Cardiac muscle cell (in vitro differentiated cells and primary cell): ENCODE measurements around the gene FILIP1. TPM values are rescaled to one million over a fixed set of nuclear protein-coding genes. Genes with fewer than 3 reads are reported as not detected.

Experiments
- DNase-seq, 2 donors: peaks; one replicate each; pipeline versions ENCODE4 v3.0.0 to v3.0.0-alpha.2; 2010 to 2017; ENCODE audit warnings: low read depth in 1 of 2, low spot score in 1 of 2
- H3K27ac ChIP-seq: fragments of 200-600 bp; sonication (generic); 2 replicates; pipeline ENCODE4 v1.5.1; 2016
- H3K27me3 ChIP-seq: fragments of 200-600 bp; sonication (generic); 2 replicates; pipeline ENCODE4 v1.6.0; 2016; ENCODE audit warnings: control low read depth
- H3K36me3 ChIP-seq: fragments of 200-600 bp; sonication (generic); 2 replicates; pipeline ENCODE4 v1.5.1; 2016; ENCODE audit warnings: control low read depth
- H3K4me1 ChIP-seq: fragments of 200-600 bp; sonication (generic); 2 replicates; pipeline ENCODE4 v1.8.1; 2017; ENCODE audit warnings: low read depth, mild to moderate bottlenecking, mixed run types
- H3K4me3 ChIP-seq: fragments of 200-600 bp; sonication (generic); 2 replicates; pipeline ENCODE4 v1.5.1; 2016; ENCODE audit warnings: mild to moderate bottlenecking
- H3K9me3 ChIP-seq: fragments of 200-600 bp; sonication (generic); 2 replicates; pipeline ENCODE4 v1.5.1; 2017; ENCODE audit warnings: low read depth, mild to moderate bottlenecking, control low read depth
- polyA plus RNA-seq: library from polyadenylated mRNA; unstranded; fragments of >200 nt; fragmentation: Nextera tagmentation; extraction: Ambion mirVana; gene quantifications from 2 replicates; pipeline ENCODE4 v1.2.1, GENCODE V29; 2016
- total RNA-seq: library from RNA; depleted of rRNA; stranded (reverse); fragments of >200 nt; gene quantifications from 2 replicates; pipeline ENCODE4 v1.2.3, GENCODE V29; 2016
- TF ChIP-seq, protein P1 (sequence below): IDR thresholded peaks from 2 replicates; pipeline ENCODE4 v1.5.1; 2012; ENCODE audit warnings: low read depth, mild to moderate bottlenecking, low read length

FILIP1 gene
- total and polyA plus RNA-seq, 2 experiments from 2014 or later = 64.8 to 107 TPM

DNA sequence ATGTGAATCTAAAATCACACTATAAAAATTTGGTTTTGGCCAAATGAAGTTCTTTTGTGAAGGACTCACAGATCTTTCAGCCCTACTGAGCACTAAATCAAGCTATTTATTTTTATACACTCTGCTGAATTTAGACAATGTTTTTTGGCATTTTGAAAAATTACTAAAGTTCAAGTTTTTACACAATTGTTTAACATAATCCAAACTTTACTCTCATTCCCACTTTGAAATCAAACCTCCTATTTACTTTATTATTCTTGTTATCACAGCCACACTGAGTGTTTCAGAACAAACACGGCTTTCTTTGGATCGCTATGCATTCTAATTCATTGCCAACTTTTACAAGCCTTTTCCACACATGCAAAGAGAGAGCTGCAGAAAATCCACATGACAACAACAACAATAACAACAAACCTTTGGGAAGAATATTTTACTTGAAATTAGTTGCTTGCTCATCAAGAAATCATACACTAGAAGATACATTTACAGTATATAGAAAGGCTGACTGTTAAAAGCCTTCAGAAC, 159.9 kb downstream of the FILIP1 start:
- Histone ChIP-seq H3K27ac (peak overlapping the region; percentile 41), H3K4me3 (no peak overlapping the region), H3K27me3 (no peaks in the 10 kb centered on the region), H3K4me1 (peaks cover 14% of the 10 kb centered on the region), H3K36me3 (peaks cover 23% of the 10 kb centered on the region), H3K9me3 (no peaks in the 10 kb centered on the region)
- TF ChIP-seq, protein P1, sequence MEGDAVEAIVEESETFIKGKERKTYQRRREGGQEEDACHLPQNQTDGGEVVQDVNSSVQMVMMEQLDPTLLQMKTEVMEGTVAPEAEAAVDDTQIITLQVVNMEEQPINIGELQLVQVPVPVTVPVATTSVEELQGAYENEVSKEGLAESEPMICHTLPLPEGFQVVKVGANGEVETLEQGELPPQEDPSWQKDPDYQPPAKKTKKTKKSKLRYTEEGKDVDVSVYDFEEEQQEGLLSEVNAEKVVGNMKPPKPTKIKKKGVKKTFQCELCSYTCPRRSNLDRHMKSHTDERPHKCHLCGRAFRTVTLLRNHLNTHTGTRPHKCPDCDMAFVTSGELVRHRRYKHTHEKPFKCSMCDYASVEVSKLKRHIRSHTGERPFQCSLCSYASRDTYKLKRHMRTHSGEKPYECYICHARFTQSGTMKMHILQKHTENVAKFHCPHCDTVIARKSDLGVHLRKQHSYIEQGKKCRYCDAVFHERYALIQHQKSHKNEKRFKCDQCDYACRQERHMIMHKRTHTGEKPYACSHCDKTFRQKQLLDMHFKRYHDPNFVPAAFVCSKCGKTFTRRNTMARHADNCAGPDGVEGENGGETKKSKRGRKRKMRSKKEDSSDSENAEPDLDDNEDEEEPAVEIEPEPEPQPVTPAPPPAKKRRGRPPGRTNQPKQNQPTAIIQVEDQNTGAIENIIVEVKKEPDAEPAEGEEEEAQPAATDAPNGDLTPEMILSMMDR = no peak
- peak in 1 of 2 donors; percentile 40 for DNase-seq

DNA sequence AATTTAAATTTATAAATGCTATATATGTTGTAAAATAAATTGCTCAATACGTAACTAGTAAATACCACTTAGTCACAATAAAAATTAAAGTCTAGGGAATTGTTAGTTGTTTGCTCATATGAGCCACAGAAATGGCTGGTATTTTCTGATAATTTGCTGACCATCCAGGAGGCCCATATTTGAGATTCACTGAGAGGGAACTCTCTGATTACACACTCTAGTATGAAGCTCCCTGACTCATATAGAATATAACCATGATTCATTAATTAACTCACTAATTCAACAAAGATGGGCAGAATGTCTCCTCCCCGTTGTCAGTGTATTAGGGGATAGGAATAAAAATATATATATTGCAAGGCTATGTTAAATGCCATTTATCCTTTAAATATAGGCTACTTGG, 162.4 kb downstream of the FILIP1 start:
- Histone ChIP-seq H3K4me1 (peaks cover 14% of the 10 kb centered on the region), H3K27me3 (no peaks in the 10 kb centered on the region), H3K4me3 (no peak overlapping the region), H3K27ac (no peak overlapping the region), H3K36me3 (peaks cover 10% of the 10 kb centered on the region), H3K9me3 (no peaks in the 10 kb centered on the region)
- TF ChIP-seq, protein P1 = no peak
- DNase-seq = peak in 1 of 2 donors; percentile 54

DNA sequence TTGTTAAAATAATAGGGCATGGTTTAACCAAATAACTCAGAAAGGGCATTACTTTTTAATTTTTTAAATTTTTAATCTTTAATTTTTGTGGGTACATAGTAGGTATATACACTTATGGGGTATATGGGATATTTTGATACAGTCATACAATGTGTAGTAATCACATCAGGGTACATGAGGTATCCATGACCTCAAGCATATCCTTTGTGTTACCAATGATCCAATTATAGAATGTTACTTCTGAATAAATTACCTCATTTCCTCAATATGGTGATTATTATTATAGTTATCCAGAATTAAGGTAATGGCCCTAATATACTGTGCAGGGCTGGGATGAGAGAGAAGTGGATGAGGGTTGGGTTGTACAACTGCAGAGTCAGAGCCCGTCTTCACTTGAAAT, 163.9 kb downstream of the FILIP1 start:
- Histone ChIP-seq H3K9me3 (no peaks in the 10 kb centered on the region), H3K36me3 (peaks cover 5% of the 10 kb centered on the region), H3K27ac (no peak overlapping the region), H3K4me1 (peaks cover 4% of the 10 kb centered on the region), H3K27me3 (no peaks in the 10 kb centered on the region), H3K4me3 (no peak overlapping the region)
- no peak for DNase-seq
- TF ChIP-seq, protein P1 = no peak

DNA sequence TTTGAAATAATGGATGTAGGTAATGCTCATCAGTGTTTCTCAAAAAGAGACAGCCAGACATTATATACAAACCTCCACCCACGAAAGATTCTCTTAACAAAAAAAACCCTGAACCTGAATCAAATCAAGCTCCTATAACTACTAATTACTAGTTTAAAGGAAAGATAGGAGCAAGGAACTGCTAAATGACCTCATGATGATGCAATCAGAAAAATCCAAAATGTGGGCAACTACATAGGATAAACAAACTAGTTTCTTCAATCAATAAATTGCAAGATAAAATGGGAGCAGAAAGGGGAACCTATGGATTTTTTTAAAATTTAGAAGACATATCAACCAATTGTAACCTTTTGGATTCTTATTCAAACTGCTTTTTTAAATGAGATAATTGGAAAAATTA, 165.8 kb downstream of the FILIP1 start:
- Histone ChIP-seq H3K27me3 (no peaks in the 10 kb centered on the region), H3K4me3 (no peak overlapping the region), H3K9me3 (no peaks in the 10 kb centered on the region), H3K36me3 (peaks cover 2% of the 10 kb centered on the region), H3K27ac (no peak overlapping the region), H3K4me1 (no peaks in the 10 kb centered on the region)
- TF ChIP-seq, protein P1 = no peak
- DNase-seq = no peak

DNA sequence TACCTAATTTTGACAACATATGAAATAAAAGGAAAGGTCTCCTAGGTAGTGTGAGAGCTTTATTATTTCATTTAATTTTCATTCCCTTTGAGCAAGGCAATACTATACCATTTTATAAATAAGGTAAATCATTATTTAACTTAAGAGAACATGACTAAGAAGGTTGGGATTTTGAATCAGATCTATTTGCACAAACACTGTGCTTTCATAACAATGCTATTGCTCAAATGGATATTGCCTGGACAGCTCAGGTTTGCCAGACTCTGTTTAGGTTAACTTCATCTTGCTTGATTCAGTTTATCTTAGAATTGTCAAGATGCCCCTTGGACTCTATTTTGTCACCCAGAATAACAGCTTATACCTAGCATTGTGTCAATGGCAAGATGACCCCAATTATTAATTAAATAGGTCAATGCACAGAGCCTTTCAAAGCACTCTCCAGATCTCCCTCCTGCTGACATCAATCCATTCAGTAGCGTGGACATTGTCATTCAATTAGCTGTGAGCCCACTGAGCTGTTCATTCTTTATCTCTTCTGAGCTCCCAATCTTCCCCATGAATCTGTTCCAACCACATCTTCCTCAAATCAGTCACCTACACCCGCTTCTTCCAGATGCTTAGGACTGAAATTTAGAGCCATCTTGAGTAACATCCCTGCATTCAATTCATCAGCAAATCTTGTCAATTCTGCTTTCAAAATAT, 166.9 kb downstream of the FILIP1 start:
- H3K27me3 ChIP-seq = no peaks in the 10 kb centered on the region
- peak in 1 of 2 donors; percentile 27 for DNase-seq
- H3K4me1 ChIP-seq = no peaks in the 10 kb centered on the region
- H3K4me3 ChIP-seq = no peak overlapping the region
- H3K36me3 ChIP-seq = peaks cover 5% of the 10 kb centered on the region
- TF ChIP-seq, protein P1 = no peak
- no peaks in the 10 kb centered on the region for H3K9me3 ChIP-seq
- no peak overlapping the region for H3K27ac ChIP-seq
